Measurements from ENCODE around the gene OR1D5. TPM values are rescaled to one million over a fixed set of nuclear protein-coding genes. Genes with fewer than 3 reads are reported as not detected.
A peak's percentile ranks its signal among the peaks of the same experiment; 100 is the strongest.
"Not testable (repeated sequence)": the region's sequence is repeated elsewhere in the genome, so short reads cannot be mapped to it uniquely, and the experiment has no call there.

The OR1D5 gene
- total RNA-seq, 2 experiments from 2014 or later = not detected

DNA sequence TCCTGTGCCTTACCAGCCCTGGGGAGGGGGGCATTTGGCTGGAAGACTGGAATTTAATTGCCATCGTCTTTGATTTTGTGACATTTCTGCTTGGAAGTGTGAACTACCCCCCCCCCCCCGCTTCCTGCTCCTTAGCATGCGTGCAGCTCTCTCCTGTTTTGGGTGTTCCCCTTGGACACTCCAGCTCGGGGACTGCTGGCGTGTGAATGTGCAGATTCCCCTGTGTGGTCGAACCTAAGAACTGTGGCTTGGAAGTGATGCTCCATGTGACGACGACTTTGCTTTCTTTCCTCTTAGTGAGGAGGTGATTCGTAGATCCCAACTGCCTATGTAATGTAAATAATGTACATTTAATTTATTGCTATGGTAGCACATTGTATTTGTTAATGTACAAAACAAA lies 26.1 kb downstream of the OR1D5 start:
- H3K9me3 Mint-ChIP-seq (ENCODE audit: low read depth) = no peaks in the 10 kb centered on the region
- H3K4me1 Mint-ChIP-seq = no peaks in the 10 kb centered on the region
- DNase-seq = peak; percentile 21
- H3K27ac Mint-ChIP-seq = no peak overlapping the region
- no peaks in the 10 kb centered on the region for H3K36me3 Mint-ChIP-seq
- ATAC-seq = no peak
- no peaks in the 10 kb centered on the region for H3K27me3 Mint-ChIP-seq
- H3K4me3 Mint-ChIP-seq = no peak overlapping the region
- CTCF ChIA-PET = no interaction called here

DNA sequence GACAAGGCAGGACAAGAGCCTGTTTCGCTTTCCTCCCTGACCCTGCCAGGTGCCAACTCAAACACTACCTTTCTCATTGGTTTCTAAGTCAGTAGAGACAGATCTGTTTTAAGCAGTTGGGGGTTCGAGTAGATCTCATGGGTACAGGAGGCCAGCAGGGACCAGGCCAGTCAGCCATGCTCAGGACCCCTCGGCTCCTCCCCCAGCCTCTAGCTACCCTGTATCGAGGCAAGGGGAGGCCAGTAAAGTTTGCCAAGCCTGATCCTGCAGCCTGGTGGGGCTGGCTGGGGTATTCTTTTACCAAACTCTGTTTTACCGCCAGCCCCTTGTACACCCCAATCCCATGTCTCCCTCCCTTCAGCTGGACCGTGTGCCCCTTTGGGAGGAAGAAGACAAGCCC lies 26.6 kb downstream of the OR1D5 start:
- Mint-ChIP-seq H3K27me3 (no peaks in the 10 kb centered on the region), H3K9me3 (ENCODE audit: low read depth) (no peaks in the 10 kb centered on the region), H3K4me3 (no peak overlapping the region), H3K36me3 (no peaks in the 10 kb centered on the region), H3K4me1 (no peaks in the 10 kb centered on the region), H3K27ac (no peak overlapping the region)
- CTCF ChIA-PET = no interaction called here
- no peak for ATAC-seq
- peak; percentile 19 for DNase-seq

DNA sequence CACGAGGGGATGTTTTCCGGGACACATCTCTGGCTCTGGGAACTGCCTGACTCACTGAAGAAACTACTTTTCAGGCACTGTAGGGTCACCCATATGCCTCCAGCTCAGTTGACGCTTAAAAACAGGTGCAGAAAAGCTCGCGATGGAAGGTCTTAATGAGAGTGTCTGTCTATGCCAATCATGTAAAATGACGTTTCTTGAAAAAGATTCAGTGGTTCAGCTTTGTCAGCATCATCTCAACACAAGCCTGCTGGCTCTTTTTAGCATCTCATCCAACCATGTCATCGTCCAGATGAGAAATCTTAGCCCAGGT lies 27.5 kb downstream of the OR1D5 start:
- no peak for ATAC-seq
- H3K36me3 Mint-ChIP-seq = no peaks in the 10 kb centered on the region
- no peaks in the 10 kb centered on the region for H3K9me3 Mint-ChIP-seq (ENCODE audit: low read depth)
- H3K27me3 Mint-ChIP-seq = no peaks in the 10 kb centered on the region
- DNase-seq = no peak
- H3K4me3 Mint-ChIP-seq = no peak overlapping the region
- no peaks in the 10 kb centered on the region for H3K4me1 Mint-ChIP-seq
- H3K27ac Mint-ChIP-seq = no peak overlapping the region
- CTCF ChIA-PET = no interaction called here

DNA sequence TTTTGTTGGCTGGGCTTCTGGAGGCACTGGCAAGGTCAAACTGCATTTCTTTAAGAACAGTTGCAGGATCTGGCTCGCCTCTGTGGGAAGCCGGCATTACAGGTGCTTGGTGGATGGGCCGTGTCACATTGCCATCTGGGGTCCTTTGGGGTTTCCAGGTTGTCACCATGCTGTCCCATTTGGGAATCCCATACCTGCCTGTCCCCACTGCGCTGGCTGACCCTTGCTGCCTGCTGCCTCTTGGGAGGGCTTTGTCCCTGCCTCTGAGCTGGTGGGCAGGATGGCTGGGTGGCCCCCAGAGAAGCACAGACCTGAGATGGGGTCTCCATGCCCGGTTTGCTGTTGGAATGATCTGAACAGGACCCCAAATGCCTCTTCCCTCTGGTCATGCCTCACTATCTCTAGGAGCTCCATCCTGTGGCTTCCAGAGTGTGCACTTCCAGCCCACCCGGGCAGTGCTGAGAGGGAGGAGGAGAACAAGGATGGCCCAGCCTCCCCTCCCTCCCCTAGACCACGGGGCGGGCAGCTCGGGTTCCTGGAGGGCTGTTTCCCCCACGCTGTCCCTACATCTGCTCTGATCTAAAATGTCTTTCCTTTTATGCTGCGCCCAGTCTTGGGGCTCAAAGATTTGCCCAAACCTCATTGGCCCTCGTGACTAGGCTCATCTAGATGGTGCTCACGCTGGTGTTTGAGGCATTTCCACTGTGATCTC lies 28.0 kb downstream of the OR1D5 start:
- CTCF ChIA-PET = no interaction called here
- no peak overlapping the region for H3K4me3 Mint-ChIP-seq
- H3K27me3 Mint-ChIP-seq = no peaks in the 10 kb centered on the region
- no peaks in the 10 kb centered on the region for H3K9me3 Mint-ChIP-seq (ENCODE audit: low read depth)
- ATAC-seq = no peak
- peak; percentile 15 for DNase-seq
- H3K4me1 Mint-ChIP-seq = no peaks in the 10 kb centered on the region
- H3K27ac Mint-ChIP-seq = no peak overlapping the region
- H3K36me3 Mint-ChIP-seq = no peaks in the 10 kb centered on the region

- no peaks in the 10 kb centered on the region for H3K9me3 Mint-ChIP-seq (ENCODE audit: low read depth)
- H3K4me3 Mint-ChIP-seq = no peak overlapping the region
- DNase-seq = peak; percentile 4
- no peaks in the 10 kb centered on the region for H3K4me1 Mint-ChIP-seq
- no peak for ATAC-seq
- no peak overlapping the region for H3K27ac Mint-ChIP-seq
- H3K36me3 Mint-ChIP-seq = no peaks in the 10 kb centered on the region
- CTCF ChIA-PET = no interaction called here
- H3K27me3 Mint-ChIP-seq = no peaks in the 10 kb centered on the region
Observed at GRCh38 chr17:3034578-3034920, 28.9 kb downstream of the OR1D5 start.

DNA sequence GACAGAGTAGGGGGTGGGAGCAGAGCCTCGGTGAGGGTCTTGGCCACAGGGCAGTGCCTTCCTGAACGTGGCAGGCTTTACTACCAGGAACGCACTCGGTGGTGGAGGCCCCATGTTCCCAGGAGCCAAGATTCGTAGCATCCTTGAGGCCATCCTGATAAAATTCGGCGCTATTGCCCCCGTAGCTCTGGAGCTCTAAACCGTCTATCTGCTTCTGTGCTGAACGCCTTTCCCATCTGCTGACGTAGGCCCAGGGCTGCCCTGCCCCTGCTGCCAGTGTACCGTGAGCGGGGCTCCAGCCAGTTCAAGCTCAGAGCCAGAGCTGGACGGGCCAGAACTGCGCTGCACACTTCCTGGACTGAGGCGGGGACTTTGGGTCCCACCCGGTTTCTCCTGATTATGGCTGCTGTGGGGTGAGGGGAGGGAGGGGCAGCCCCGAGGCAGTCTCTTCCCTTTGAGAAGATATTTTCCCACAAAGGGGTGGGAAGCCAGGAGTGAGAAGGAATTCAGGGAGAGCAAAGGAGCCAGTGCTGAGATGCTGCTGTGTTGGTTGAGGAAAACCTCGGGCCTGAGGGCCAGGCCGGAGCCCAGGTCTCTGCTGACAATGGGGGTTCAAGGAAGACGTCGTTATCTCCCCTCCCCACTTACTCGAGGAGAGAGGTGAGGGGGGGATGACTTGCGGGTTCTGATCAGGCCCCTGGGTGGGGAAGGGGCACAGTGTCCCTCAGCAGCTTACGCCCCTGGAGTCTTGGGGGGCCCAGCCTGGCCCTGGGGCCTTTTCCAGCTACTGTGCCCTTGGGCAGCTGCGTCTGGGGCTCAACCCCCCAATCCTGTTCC lies 29.4 kb downstream of the OR1D5 start:
- ATAC-seq (no peak), DNase-seq (peak; percentile 33)
- no peaks in the 10 kb centered on the region for H3K4me1 Mint-ChIP-seq
- no peaks in the 10 kb centered on the region for H3K27me3 Mint-ChIP-seq
- CTCF ChIA-PET = no interaction called here
- no peaks in the 10 kb centered on the region for H3K36me3 Mint-ChIP-seq
- H3K27ac Mint-ChIP-seq = no peak overlapping the region
- H3K4me3 Mint-ChIP-seq = no peak overlapping the region
- H3K9me3 Mint-ChIP-seq (ENCODE audit: low read depth) = no peaks in the 10 kb centered on the region

DNA sequence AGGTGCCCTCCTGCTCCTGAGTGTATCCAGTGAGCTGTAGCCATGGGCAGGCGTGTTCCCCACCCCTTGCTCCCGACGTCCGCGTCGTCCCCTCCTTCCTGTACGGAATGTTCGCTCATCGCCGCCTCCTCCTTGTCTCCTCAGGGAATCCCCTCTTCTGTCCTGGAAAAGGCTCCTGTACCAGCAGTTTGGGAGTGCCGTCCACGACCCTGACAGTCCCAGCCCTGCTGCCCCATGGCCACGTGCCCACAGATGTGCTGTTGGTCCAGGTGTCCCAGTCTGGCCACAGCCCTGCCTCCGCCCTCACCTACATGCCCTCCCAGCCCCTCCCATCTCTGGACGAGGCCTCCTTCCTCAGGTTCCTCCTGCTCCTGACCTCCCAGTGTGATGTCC lies 30.2 kb downstream of the OR1D5 start:
- CTCF ChIA-PET = no interaction called here
- ATAC-seq (no peak), DNase-seq (peak; percentile 29)
- Mint-ChIP-seq H3K27ac (no peak overlapping the region), H3K4me1 (no peaks in the 10 kb centered on the region), H3K36me3 (no peaks in the 10 kb centered on the region), H3K9me3 (ENCODE audit: low read depth) (no peaks in the 10 kb centered on the region), H3K27me3 (no peaks in the 10 kb centered on the region), H3K4me3 (no peak overlapping the region)

DNA sequence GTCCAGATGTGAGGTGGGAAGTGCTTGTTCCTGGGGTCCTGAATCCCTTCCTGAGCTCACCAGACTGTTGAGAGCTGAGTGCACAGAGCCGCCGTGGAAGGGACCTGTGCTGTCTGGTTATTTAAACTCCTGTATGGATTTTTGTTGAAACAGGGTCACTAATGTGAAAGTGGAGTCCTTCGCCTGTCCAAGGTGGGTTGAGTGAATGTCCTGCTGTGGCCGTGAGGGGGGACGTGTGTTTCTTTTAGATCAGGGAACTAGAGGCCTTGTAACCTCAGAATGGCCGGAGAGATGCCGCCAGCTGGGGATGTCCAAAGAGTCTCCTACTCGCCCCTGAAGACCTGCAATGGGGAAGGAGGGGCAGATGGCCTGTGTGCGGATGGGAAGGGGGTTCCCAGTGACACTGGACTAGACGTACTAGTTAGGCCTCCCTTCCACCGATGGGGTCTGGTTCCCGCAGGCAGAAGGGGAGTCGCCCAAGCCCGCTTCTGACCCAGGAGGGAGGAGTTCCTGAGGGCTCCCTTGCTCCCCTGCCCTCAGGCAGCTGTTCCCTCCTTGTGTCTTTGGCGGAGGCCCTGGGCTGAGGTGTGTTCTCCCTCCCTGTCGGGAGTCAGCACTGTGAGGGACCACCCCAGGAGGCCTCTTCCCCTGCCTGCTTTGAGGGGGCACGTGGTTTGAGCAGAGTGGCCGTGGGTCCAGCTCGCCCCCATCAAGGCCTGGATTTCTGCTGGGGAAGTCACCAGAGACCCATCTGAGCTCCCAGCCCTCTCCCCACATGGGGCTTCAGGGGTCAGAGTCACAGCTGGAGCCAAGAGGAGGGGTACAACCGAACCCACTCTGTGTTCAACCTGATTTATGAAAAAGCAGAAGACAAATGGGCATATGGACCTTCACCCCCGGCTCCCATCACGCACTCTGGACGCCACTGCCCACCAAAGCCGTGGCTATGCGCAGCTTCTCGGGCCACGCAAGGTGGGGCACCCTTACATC lies 30.9 kb downstream of the OR1D5 start:
- Mint-ChIP-seq H3K9me3 (ENCODE audit: low read depth) (no peaks in the 10 kb centered on the region), H3K4me1 (no peaks in the 10 kb centered on the region), H3K4me3 (no peak overlapping the region), H3K27ac (no peak overlapping the region), H3K27me3 (no peaks in the 10 kb centered on the region), H3K36me3 (no peaks in the 10 kb centered on the region)
- CTCF ChIA-PET = no interaction called here
- DNase-seq = peak; percentile 34
- peak; percentile 6 for ATAC-seq

GRCh38 chr17:3030852-3031470 lies 32.4 kb downstream of the OR1D5 start:
- H3K4me3 Mint-ChIP-seq; H3K36me3 Mint-ChIP-seq; H3K4me1 Mint-ChIP-seq; H3K27ac Mint-ChIP-seq; DNase-seq; H3K9me3 Mint-ChIP-seq (ENCODE audit: low read depth); ATAC-seq; H3K27me3 Mint-ChIP-seq: not testable (repeated sequence)
- CTCF ChIA-PET = interaction anchor here (1.1 to 1.4 kb wide), 2 partner anchors 18 to 19 kb away, joined by 3 to 4 read pairs; no protein-coding TSS in a partner anchor

GRCh38 chr17:3030096-3030495 lies 33.3 kb downstream of the OR1D5 start:
- H3K27ac Mint-ChIP-seq = no peak overlapping the region
- no peaks in the 10 kb centered on the region for H3K27me3 Mint-ChIP-seq
- no peak for ATAC-seq
- CTCF ChIA-PET = interaction anchor here (1.1 kb wide), 1 partner anchor 18 kb away, joined by 3 read pairs; no protein-coding TSS in a partner anchor
- no peak for DNase-seq
- H3K4me3 Mint-ChIP-seq = no peak overlapping the region
- H3K36me3 Mint-ChIP-seq = no peaks in the 10 kb centered on the region
- H3K9me3 Mint-ChIP-seq (ENCODE audit: low read depth) = no peaks in the 10 kb centered on the region
- no peaks in the 10 kb centered on the region for H3K4me1 Mint-ChIP-seq

GRCh38 chr17:3029213-3029913 lies 34.0 kb downstream of the OR1D5 start:
- no peak overlapping the region for H3K4me3 Mint-ChIP-seq
- H3K9me3 Mint-ChIP-seq (ENCODE audit: low read depth) = no peaks in the 10 kb centered on the region
- H3K27ac Mint-ChIP-seq = no peak overlapping the region

GRCh38 chr17:3027786-3028532 lies 35.4 kb downstream of the OR1D5 start:
- ATAC-seq (no peak), DNase-seq (no peak)
- H3K36me3 Mint-ChIP-seq = peaks cover 7% of the 10 kb centered on the region
- no peak overlapping the region for H3K27ac Mint-ChIP-seq
- H3K27me3 Mint-ChIP-seq = no peaks in the 10 kb centered on the region
- no peak overlapping the region for H3K4me3 Mint-ChIP-seq
- peaks cover 3% of the 10 kb centered on the region for H3K9me3 Mint-ChIP-seq (ENCODE audit: low read depth)
- CTCF ChIA-PET = interaction anchor here (1.4 kb wide), 1 partner anchor 8 kb away, joined by 3 read pairs; no protein-coding TSS in a partner anchor
- no peaks in the 10 kb centered on the region for H3K4me1 Mint-ChIP-seq

More at GRCh38 chr17:3029213-3029913, 34.0 kb downstream of the OR1D5 start:
- no peaks in the 10 kb centered on the region for H3K4me1 Mint-ChIP-seq
- no peaks in the 10 kb centered on the region for H3K27me3 Mint-ChIP-seq
- CTCF ChIA-PET = no interaction called here
- H3K36me3 Mint-ChIP-seq = no peaks in the 10 kb centered on the region
- ATAC-seq (no peak), DNase-seq (no peak)
